Prostate gland (tissue), 2 donors: Measurements from ENCODE around the gene YTHDF1. TPM values are rescaled to one million over a fixed set of nuclear protein-coding genes. Genes with fewer than 3 reads are reported as not detected.
"Not testable (repeated sequence)": the region's sequence is repeated elsewhere in the genome, so short reads cannot be mapped to it uniquely, and the experiment has no call there.

ENCODE experiments used
- DNase-seq: peaks from one replicate; pipeline ENCODE4 v3.0.0-alpha.2; 2019; ENCODE audit warnings: low spot score
- H3K27ac ChIP-seq, 2 donors: fragments of 200-600 bp; sonication (generic); 2 replicates each; pipeline ENCODE4 v1.5.1; 2017 to 2019
- H3K27me3 ChIP-seq: fragments of 200-600 bp; sonication (generic); replicated peaks from 2 replicates; pipeline ENCODE4 v1.5.1; 2019; ENCODE audit not compliant: insufficient read depth
- H3K36me3 ChIP-seq, 2 donors: fragments of 200-600 bp; sonication (generic); 1 replicate in 1 of 2; 2 replicates in 1 of 2; pipeline versions ENCODE4 v1.5.1 to v1.8.1; 2017 to 2019
- H3K4me1 ChIP-seq: fragments of 200-600 bp; sonication (generic); replicated peaks from 2 replicates; pipeline ENCODE4 v1.5.1; 2019
- H3K4me3 ChIP-seq, 2 donors: fragments of 200-600 bp; sonication (generic); 2 replicates each; pipeline ENCODE4 v1.5.1; 2017 to 2019
- H3K9me3 ChIP-seq: fragments of 200-600 bp; sonication (generic); 2 replicates; pipeline ENCODE4 v1.5.1; 2017
- POLR2A ChIP-seq: fragments of 450-650 bp; IDR thresholded peaks from one replicate; pipeline ENCODE4 v1.6.1; 2016; ENCODE audit warnings: antibody characterized with exemption, mild to moderate bottlenecking
- POLR2AphosphoS5 ChIP-seq: sonication (generic); formaldehyde crosslinking; IDR thresholded peaks from one replicate; pipeline ENCODE4 v1.6.1; 2017; ENCODE audit warnings: antibody characterized with exemption
- WGBS: methylation state at CpG from one replicate; pipeline ENCODE4 v1.1.5; 2018; 5-methylcytosine and 5-hydroxymethylcytosine counted together
- intact Hi-C: fragments of 100-400 bp; cut with DNase I; formaldehyde crosslinking; loops from one replicate; pipeline ENCODE4 v1.14.2; 2022
- total RNA-seq, 2 donors: library from RNA; depleted of rRNA; stranded (reverse); fragments of >200 nt; gene quantifications; one replicate each; pipeline ENCODE4 v1.1.0, GENCODE V29; 2016
- TF ChIP-seq, protein P1 (sequence below), 4 experiments: fragments of 200-600 bp in 2 of 4; fragments of 450-650 bp in 2 of 4; sonication (generic) in 2 of 4; IDR thresholded peaks; 1 replicate in 3 of 4; 2 replicates in 1 of 4; pipeline ENCODE4 v1.5.1; 2016 to 2019; ENCODE audit warnings: antibody characterized with exemption in 4 of 4, mild to moderate bottlenecking in 2 of 4, moderate library complexity in 2 of 4

The YTHDF1 gene
- total RNA-seq, 2 donors from 2014 or later, result 28.8 to 46.0 TPM

DNA sequence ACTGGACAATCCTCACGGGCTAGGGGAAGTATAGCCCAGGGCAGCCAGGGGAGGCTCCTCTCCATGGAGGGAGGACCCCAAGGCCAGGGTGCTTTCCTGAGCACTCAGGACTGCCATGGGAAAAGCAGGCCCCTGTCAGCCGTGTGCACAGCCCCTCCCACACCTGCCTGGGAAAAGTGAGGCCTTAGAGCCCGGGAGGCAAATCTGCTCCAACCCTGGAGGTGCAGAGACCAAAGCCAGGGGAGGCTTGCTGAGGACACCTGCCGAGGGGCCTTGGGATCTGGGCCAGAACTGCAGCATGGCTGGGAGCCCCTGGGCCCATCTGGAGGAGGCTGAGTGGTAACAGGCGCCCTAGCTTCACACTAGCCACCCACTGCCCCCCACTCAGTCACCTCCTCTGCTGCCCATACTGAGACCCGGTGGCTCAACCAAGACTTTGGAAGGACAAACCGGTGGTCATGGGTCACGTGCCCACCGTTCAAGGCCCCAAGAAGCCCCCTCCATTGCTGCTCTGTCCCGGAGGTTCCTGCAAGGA, 55.2 kb downstream of the YTHDF1 start:
- Histone ChIP-seq H3K4me1 (no peaks in the 10 kb centered on the region), H3K9me3 (no peaks in the 10 kb centered on the region), H3K4me3 (no peak overlapping the region), H3K27me3 (peaks cover 13% of the 10 kb centered on the region), H3K27ac (no peak overlapping the region), H3K36me3 (no peaks in the 10 kb centered on the region)
- intact Hi-C loops, result no loop called here
- TF ChIP-seq POLR2A (no peak), POLR2AphosphoS5 (no peak)
- TF ChIP-seq, protein P1, sequence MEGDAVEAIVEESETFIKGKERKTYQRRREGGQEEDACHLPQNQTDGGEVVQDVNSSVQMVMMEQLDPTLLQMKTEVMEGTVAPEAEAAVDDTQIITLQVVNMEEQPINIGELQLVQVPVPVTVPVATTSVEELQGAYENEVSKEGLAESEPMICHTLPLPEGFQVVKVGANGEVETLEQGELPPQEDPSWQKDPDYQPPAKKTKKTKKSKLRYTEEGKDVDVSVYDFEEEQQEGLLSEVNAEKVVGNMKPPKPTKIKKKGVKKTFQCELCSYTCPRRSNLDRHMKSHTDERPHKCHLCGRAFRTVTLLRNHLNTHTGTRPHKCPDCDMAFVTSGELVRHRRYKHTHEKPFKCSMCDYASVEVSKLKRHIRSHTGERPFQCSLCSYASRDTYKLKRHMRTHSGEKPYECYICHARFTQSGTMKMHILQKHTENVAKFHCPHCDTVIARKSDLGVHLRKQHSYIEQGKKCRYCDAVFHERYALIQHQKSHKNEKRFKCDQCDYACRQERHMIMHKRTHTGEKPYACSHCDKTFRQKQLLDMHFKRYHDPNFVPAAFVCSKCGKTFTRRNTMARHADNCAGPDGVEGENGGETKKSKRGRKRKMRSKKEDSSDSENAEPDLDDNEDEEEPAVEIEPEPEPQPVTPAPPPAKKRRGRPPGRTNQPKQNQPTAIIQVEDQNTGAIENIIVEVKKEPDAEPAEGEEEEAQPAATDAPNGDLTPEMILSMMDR (IDR thresholded peaks at IDR 0.05), result no peak
- DNase-seq, result no peak
- WGBS, result 59% methylated on average over 10 of the region's 10 CpGs

DNA sequence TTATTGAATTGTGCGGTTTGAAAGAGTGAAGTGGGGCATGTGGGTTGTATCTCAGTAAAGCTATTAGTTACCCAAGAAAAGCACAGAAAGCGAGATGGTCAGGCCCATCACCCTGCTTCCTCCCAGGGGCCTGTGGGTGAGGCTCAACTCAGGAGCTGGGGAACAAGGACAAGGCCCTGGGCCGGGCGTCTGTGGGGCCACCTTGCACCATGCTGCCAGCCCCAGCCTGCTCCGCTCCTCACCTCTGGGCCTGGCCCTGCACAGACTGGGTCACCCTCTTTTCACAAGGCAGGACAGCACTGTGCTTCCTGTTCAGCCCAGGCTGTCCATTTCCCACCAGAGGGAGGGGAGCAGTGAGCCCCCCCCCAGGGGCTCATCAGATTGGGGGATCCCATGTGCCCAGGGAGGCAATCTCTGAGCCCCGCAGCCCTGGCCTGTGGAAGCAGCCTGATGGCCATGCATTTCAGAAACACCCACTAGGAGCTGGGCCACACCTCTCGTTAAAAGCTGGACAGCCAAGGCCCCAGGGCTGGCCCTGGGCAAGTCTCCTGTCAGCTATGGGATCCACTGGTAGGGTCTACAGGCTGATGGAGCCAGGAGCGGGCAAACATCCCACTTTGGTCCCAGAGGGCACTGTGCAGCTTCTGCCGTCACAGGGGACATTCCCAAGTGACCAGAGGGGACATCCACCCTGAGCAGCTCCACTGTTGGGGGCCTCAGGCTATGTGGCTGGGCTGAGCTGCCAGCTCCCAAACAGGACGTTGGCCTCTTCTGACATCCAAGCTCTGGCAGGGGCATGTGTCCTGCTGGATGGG, 55.9 kb downstream of the YTHDF1 start:
- Histone ChIP-seq H3K27ac (no peak overlapping the region), H3K4me3 (no peak overlapping the region), H3K9me3 (no peaks in the 10 kb centered on the region), H3K36me3 (no peaks in the 10 kb centered on the region), H3K4me1 (no peaks in the 10 kb centered on the region), H3K27me3 (peaks cover 16% of the 10 kb centered on the region)
- 77% methylated on average over 8 of the region's 10 CpGs for WGBS
- DNase-seq, result no peak
- TF ChIP-seq, protein P1 (IDR thresholded peaks at IDR 0.05), result no peak
- no peak for TF ChIP-seq POLR2A
- no peak for TF ChIP-seq POLR2AphosphoS5
- intact Hi-C loops, result no loop called here

GRCh38 chr20:63159251-63159650, 56.7 kb downstream of the YTHDF1 start:
- peaks cover 17% of the 10 kb centered on the region for H3K27me3 ChIP-seq
- H3K36me3 ChIP-seq, DNase-seq, intact Hi-C loops, H3K9me3 ChIP-seq, H3K4me3 ChIP-seq, H3K4me1 ChIP-seq, H3K27ac ChIP-seq: not testable (repeated sequence)
- 90% methylated on average over 20 of the region's 20 CpGs for WGBS

DNA sequence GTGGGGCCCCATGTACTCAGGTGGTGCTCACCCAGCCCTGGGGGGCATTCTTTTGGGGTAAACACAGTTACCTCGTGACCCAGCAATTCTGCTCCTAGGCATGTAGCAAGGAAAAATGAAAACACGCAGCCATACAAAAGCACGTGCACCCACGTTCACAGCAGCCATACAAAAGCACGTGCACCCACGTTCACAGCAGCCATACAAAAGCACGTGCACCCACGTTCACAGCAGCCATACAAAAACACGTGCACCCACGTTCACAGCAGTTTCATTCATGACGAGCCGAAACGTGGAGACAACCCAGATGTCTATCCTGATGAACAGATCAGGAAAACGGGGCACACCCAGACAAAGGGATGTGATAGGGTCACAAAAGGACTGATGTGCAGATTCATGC, 57.1 kb downstream of the YTHDF1 start:
- no peaks in the 10 kb centered on the region for H3K36me3 ChIP-seq
- 80% methylated on average over 14 of the region's 14 CpGs for WGBS
- no peaks in the 10 kb centered on the region for H3K9me3 ChIP-seq
- intact Hi-C loops, result no loop called here
- peaks cover 18% of the 10 kb centered on the region for H3K27me3 ChIP-seq
- H3K27ac ChIP-seq, result no peak overlapping the region
- H3K4me3 ChIP-seq, result no peak overlapping the region
- H3K4me1 ChIP-seq, result no peaks in the 10 kb centered on the region
- no peak for DNase-seq
- TF ChIP-seq, protein P1 (IDR thresholded peaks at IDR 0.05), result no peak
- no peak for TF ChIP-seq POLR2A
- no peak for TF ChIP-seq POLR2AphosphoS5

DNA sequence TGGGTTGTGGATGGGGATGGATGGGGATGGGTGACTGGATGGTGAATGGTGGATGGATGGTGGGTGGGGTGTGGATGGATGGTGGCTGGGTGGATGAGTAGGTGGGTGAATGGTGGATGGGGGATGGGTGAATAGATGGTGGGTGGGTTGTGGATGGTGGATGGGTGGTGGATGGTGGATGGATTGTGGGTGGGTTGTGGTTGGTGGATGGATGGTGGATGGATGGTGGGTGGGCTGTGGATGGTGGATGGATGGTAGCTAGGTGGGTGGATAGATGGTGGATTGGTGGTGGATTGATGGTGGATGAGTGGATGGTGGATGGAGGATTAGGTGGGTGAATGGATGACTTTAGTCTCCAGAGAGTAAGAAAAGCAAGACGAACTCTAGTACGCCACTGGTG, 57.6 kb downstream of the YTHDF1 start:
- Histone ChIP-seq H3K4me1 (no peaks in the 10 kb centered on the region), H3K27me3 (peaks cover 18% of the 10 kb centered on the region), H3K36me3 (no peaks in the 10 kb centered on the region), H3K9me3 (no peaks in the 10 kb centered on the region), H3K27ac (no peak overlapping the region), H3K4me3 (no peak overlapping the region)
- WGBS, result 73% methylated on average over 2 of the region's 2 CpGs
- DNase-seq, result no peak
- TF ChIP-seq POLR2AphosphoS5 (no peak), POLR2A (no peak)
- TF ChIP-seq, protein P1 (IDR thresholded peaks at IDR 0.05), result no peak
- intact Hi-C loops, result no loop called here

- H3K9me3 ChIP-seq, H3K4me3 ChIP-seq, intact Hi-C loops, DNase-seq, H3K36me3 ChIP-seq, H3K4me1 ChIP-seq, H3K27ac ChIP-seq: not testable (repeated sequence)
- WGBS, result 78% methylated on average over 12 of the region's 13 CpGs
- peaks cover 18% of the 10 kb centered on the region for H3K27me3 ChIP-seq
These were observed 58.5 kb downstream of the YTHDF1 start for GRCh38 chr20:63157431-63157830.
